HG03060 (cell line): Measurements from ENCODE around the gene HOXD13.

Experiments
- ATAC-seq: cut with Tn5 transposase; IDR thresholded peaks from one replicate; pipeline ENCODE4 v1.9.1; 2021; ENCODE audit warnings: low read depth, moderate number of reproducible peaks; ENCODE audit not compliant: unreplicated experiment

HOXD13 gene

GRCh38 chr2:176080540-176081375 lies 11.8 kb upstream of the HOXD13 start:
- ATAC-seq: no peak

GRCh38 chr2:176081376-176081836 lies 11.1 kb upstream of the HOXD13 start:
- ATAC-seq: no peak

GRCh38 chr2:176081837-176082524 lies 10.5 kb upstream of the HOXD13 start:
- no peak for ATAC-seq

GRCh38 chr2:176082525-176082823 lies 10.0 kb upstream of the HOXD13 start:
- no peak for ATAC-seq

GRCh38 chr2:176082824-176083751 lies 9.4 kb upstream of the HOXD13 start:
- ATAC-seq: no peak

GRCh38 chr2:176083796-176084261 lies 8.7 kb upstream of the HOXD13 start, which contains the start of gene EVX2:
TSS of gene EVX2 (minus strand) at chr2:176083962. CDS start at chr2:176083776, 186 bp downstream.
- ATAC-seq: no peak

- no peak for ATAC-seq
Observed at GRCh38 chr2:176084611-176085119, 7.9 kb upstream of the HOXD13 start.

GRCh38 chr2:176085120-176085788 lies 7.3 kb upstream of the HOXD13 start:
- ATAC-seq: no peak

GRCh38 chr2:176085861-176086771 lies 6.4 kb upstream of the HOXD13 start:
- ATAC-seq: no peak

- ATAC-seq: no peak
Observed at GRCh38 chr2:176087330-176088047, 5.0 kb upstream of the HOXD13 start.

GRCh38 chr2:176088048-176088936 lies 4.2 kb upstream of the HOXD13 start:
- no peak for ATAC-seq

GRCh38 chr2:176088937-176089842 lies 3.3 kb upstream of the HOXD13 start:
- no peak for ATAC-seq

GRCh38 chr2:176089843-176090395 lies 2.6 kb upstream of the HOXD13 start:
- no peak for ATAC-seq

GRCh38 chr2:176090862-176091261 lies 1.7 kb upstream of the HOXD13 start:
- ATAC-seq: no peak

- no peak for ATAC-seq
Observed at GRCh38 chr2:176091329-176092258, 927 bp upstream of the HOXD13 start.
